Ovary (tissue), 3 donors: ENCODE measurements around the gene PYDC2.

Source experiments
- POLR2A ChIP-seq: fragments of 450-650 bp; IDR thresholded peaks from one replicate; pipeline ENCODE4 v1.6.1; 2017; ENCODE audit warnings: antibody characterized with exemption, mild to moderate bottlenecking, moderate library complexity
- TF ChIP-seq, protein P1 (sequence below), 3 donors: fragments of 450-650 bp in 2 of 3; fragments of 200-600 bp in 1 of 3; IDR thresholded peaks; one replicate each; pipeline versions ENCODE4 v1.5.1 to v1.8.0; 2016 to 2022; ENCODE audit warnings: antibody characterized with exemption in 3 of 3, mild to moderate bottlenecking in 1 of 3
- donor health status: DM: no; HTN: no; CAD: no.

DNA sequence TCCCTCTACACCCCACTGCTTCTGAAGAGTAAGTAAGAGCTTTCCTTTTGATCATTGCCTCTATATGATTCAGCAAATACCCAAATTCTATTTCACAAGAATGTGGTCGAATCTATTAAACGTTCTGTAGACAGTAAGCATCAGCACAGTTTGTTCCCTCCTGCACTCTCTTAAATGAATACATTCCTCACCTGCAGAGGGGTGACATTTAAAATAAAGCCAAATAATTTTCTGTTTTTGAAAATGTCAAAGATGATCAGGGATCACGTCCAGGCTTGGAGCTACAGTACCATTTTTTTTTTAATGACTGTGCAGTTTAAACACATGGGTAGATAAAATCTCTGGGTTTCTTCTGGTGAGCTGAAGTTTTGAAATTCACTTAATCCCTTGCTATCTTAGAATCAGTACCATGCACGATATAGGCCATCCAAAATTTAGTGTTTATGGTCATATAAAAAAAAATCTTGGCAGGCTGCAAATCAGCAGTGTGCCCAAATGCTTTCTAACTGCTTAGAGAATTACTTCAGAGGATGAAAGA lies 12.8 kb downstream of the PYDC2 start:
- TF ChIP-seq POLR2A: no peak
- TF ChIP-seq, protein P1, sequence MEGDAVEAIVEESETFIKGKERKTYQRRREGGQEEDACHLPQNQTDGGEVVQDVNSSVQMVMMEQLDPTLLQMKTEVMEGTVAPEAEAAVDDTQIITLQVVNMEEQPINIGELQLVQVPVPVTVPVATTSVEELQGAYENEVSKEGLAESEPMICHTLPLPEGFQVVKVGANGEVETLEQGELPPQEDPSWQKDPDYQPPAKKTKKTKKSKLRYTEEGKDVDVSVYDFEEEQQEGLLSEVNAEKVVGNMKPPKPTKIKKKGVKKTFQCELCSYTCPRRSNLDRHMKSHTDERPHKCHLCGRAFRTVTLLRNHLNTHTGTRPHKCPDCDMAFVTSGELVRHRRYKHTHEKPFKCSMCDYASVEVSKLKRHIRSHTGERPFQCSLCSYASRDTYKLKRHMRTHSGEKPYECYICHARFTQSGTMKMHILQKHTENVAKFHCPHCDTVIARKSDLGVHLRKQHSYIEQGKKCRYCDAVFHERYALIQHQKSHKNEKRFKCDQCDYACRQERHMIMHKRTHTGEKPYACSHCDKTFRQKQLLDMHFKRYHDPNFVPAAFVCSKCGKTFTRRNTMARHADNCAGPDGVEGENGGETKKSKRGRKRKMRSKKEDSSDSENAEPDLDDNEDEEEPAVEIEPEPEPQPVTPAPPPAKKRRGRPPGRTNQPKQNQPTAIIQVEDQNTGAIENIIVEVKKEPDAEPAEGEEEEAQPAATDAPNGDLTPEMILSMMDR (IDR thresholded peaks at IDR 0.05): no peak
